Left ventricle myocardium inferior (tissue), 1 donor: ENCODE measurements around the gene FARP1. TPM values are rescaled to one million over a fixed set of nuclear protein-coding genes. Genes with fewer than 3 reads are reported as not detected.

Source experiments
- DNase-seq: peaks from one replicate; pipeline ENCODE4 v3.0.0-alpha.2; 2020
- H3K27ac ChIP-seq: fragments of 200-600 bp; replicated peaks from 2 replicates; pipeline ENCODE4 v1.8.0; 2021
- H3K27me3 ChIP-seq: fragments of 200-600 bp; 2 replicates; pipeline ENCODE4 v1.8.0; 2021; ENCODE audit warnings: low read depth
- H3K36me3 ChIP-seq: fragments of 200-600 bp; 2 replicates; pipeline ENCODE4 v1.8.0; 2021
- H3K4me1 ChIP-seq: fragments of 200-600 bp; 2 replicates; pipeline ENCODE4 v1.8.0; 2021
- H3K4me3 ChIP-seq: fragments of 200-600 bp; 2 replicates; pipeline ENCODE4 v1.8.0; 2021; ENCODE audit warnings: mild to moderate bottlenecking, moderate library complexity
- H3K9me3 ChIP-seq: fragments of 200-600 bp; replicated peaks from 2 replicates; pipeline ENCODE4 v1.8.0; 2021
- CTCF ChIP-seq: fragments of 200-600 bp; IDR thresholded peaks from 2 replicates; pipeline ENCODE4 v1.8.0; 2021; ENCODE audit warnings: antibody characterized with exemption, mild to moderate bottlenecking, borderline replicate concordance
- intact Hi-C: fragments of 100-400 bp; cut with micrococcal nuclease; formaldehyde crosslinking; loops from one replicate; pipeline ENCODE4 v1.11.0; 2022
- microRNA-seq: library from miRNA; unstranded; fragments of <30 nt; microRNA quantifications from one replicate; pipeline ENCODE4 v1.2.0, GENCODE V29; 2020
- total RNA-seq: library from RNA; stranded (reverse); fragmentation: NEBNext Ultra II Directional; extraction: Animal tissue kit (Norgen Biotek cat#: 25700); gene quantifications from one replicate; pipeline ENCODE4 v1.2.1, GENCODE V29; 2021
- donor health status: DM: no; HTN: yes; CAD: no; lungs with severe emphysema.

FARP1 gene
- total RNA-seq, 1 donor from 2014 or later = 17.6 TPM

- H3K9me3 ChIP-seq = no peaks in the 10 kb centered on the region
- H3K4me1 ChIP-seq = peaks cover 84% of the 10 kb centered on the region
- DNase-seq = no peak
- H3K36me3 ChIP-seq = peaks cover 8% of the 10 kb centered on the region
- H3K27ac ChIP-seq = peak overlapping the region; percentile 80
- H3K4me3 ChIP-seq = peak overlapping the region; percentile 2
- intact Hi-C loops = no loop called here
- TF ChIP-seq CTCF = no peak
- H3K27me3 ChIP-seq = no peaks in the 10 kb centered on the region
Measured at GRCh38 chr13:98503175-98504028, 360.5 kb downstream of the FARP1 start.

GRCh38 chr13:98504029-98504351 lies 361.1 kb downstream of the FARP1 start:
- Histone ChIP-seq H3K4me1 (peaks cover 90% of the 10 kb centered on the region), H3K9me3 (no peaks in the 10 kb centered on the region), H3K27ac (peak overlapping the region; percentile 80), H3K4me3 (peak overlapping the region; percentile 2), H3K36me3 (peaks cover 8% of the 10 kb centered on the region), H3K27me3 (no peaks in the 10 kb centered on the region)
- no peak for DNase-seq
- no peak for TF ChIP-seq CTCF
- intact Hi-C loops = no loop called here

- intact Hi-C loops = no loop called here
- H3K27ac ChIP-seq = peak overlapping the region; percentile 80
- no peak overlapping the region for H3K4me3 ChIP-seq
Measured at GRCh38 chr13:98504371-98504963, 361.6 kb downstream of the FARP1 start.

More at GRCh38 chr13:98504371-98504963, 361.6 kb downstream of the FARP1 start:
- Histone ChIP-seq H3K36me3 (peaks cover 5% of the 10 kb centered on the region), H3K9me3 (no peaks in the 10 kb centered on the region), H3K27me3 (no peaks in the 10 kb centered on the region), H3K4me1 (peaks cover 95% of the 10 kb centered on the region)
- no peak for DNase-seq
- TF ChIP-seq CTCF = no peak

Small RNAs within 50 kb of the gene (microRNA-seq; reads per million reads assigned to microRNA genes)
- not detected for gene MIR3170

Other genes with a start within 250 kb of the FARP1 start
- 113 TPM for gene IPO5, start 189.4 kb upstream of the FARP1 start, total RNA-seq
- gene RNF113B, start 34.2 kb downstream of the FARP1 start, total RNA-seq = not detected